ENCODE results near the gene MAGEB3. TPM values are rescaled to one million over a fixed set of nuclear protein-coding genes. Genes with fewer than 3 reads are reported as not detected.

The MAGEB3 gene
- total RNA-seq, 2 donors from 2014 or later = not detected

GRCh38 chrX:30196322-30196721 is 34.1 kb upstream of the MAGEB3 start:
- Histone ChIP-seq H3K27me3 (replicated peaks; ENCODE audit: insufficient read depth) (no peaks in the 10 kb centered on the region), H3K4me1 (ENCODE audit: control insufficient read depth in 1 of 2, low read depth in 2 of 2) (no peaks in the 10 kb centered on the region), H3K9me3 (no peaks in the 10 kb centered on the region), H3K27ac (no peak overlapping the region), H3K4me3 (no peak overlapping the region), H3K36me3 (no peaks in the 10 kb centered on the region)
- DNase-seq (ENCODE audit: low spot score) = no peak
- ATAC-seq (ENCODE audit: insufficient number of reproducible peaks, low FRiP score, low read depth) = no peak
- TF ChIP-seq CTCF (IDR thresholded peaks at IDR 0.05) = no peak

GRCh38 chrX:30212172-30212571 is 18.3 kb upstream of the MAGEB3 start:
- TF ChIP-seq CTCF (IDR thresholded peaks at IDR 0.05) = no peak
- no peak for DNase-seq (ENCODE audit: low spot score)
- H3K4me1 ChIP-seq (ENCODE audit: control insufficient read depth in 1 of 2, low read depth in 2 of 2) = no peaks in the 10 kb centered on the region
- H3K36me3 ChIP-seq = no peaks in the 10 kb centered on the region
- no peaks in the 10 kb centered on the region for H3K9me3 ChIP-seq
- no peak for ATAC-seq (ENCODE audit: insufficient number of reproducible peaks, low FRiP score, low read depth)
- H3K4me3 ChIP-seq = no peak overlapping the region
- no peaks in the 10 kb centered on the region for H3K27me3 ChIP-seq (replicated peaks; ENCODE audit: insufficient read depth)
- no peak overlapping the region for H3K27ac ChIP-seq

GRCh38 chrX:30215357-30215843 is 15.1 kb upstream of the MAGEB3 start, which contains the start of gene MAGEB2:
Gene MAGEB2 (plus strand): TSS chrX:30215563. CDS start chrX:30218581, 3,018 bp downstream.
- ATAC-seq (ENCODE audit: insufficient number of reproducible peaks, low FRiP score, low read depth) (no peak), DNase-seq (ENCODE audit: low spot score) (no peak)
- no peak for TF ChIP-seq CTCF (IDR thresholded peaks at IDR 0.05)
- Histone ChIP-seq H3K9me3 (no peaks in the 10 kb centered on the region), H3K4me3 (no peak within 1 kb of the TSS), H3K27ac (no peak within 1 kb of the TSS), H3K4me1 (ENCODE audit: control insufficient read depth in 1 of 2, low read depth in 2 of 2) (no peaks in the 10 kb centered on the region), H3K27me3 (replicated peaks; ENCODE audit: insufficient read depth) (no peaks in the 10 kb centered on the region), H3K36me3 (no peaks in the 10 kb centered on the region)

GRCh38 chrX:30217465-30217864 is 13.0 kb upstream of the MAGEB3 start:
- no peaks in the 10 kb centered on the region for H3K36me3 ChIP-seq
- TF ChIP-seq CTCF (IDR thresholded peaks at IDR 0.05) = no peak
- no peak overlapping the region for H3K27ac ChIP-seq
- no peaks in the 10 kb centered on the region for H3K27me3 ChIP-seq (replicated peaks; ENCODE audit: insufficient read depth)
- H3K9me3 ChIP-seq = no peaks in the 10 kb centered on the region
- no peaks in the 10 kb centered on the region for H3K4me1 ChIP-seq (ENCODE audit: control insufficient read depth in 1 of 2, low read depth in 2 of 2)
- ATAC-seq (ENCODE audit: insufficient number of reproducible peaks, low FRiP score, low read depth) (no peak), DNase-seq (ENCODE audit: low spot score) (no peak)
- no peak overlapping the region for H3K4me3 ChIP-seq

GRCh38 chrX:30219372-30219771 is 11.1 kb upstream of the MAGEB3 start:
- no peak for TF ChIP-seq CTCF (IDR thresholded peaks at IDR 0.05)

More at GRCh38 chrX:30219372-30219771, 11.1 kb upstream of the MAGEB3 start:
- Histone ChIP-seq H3K4me1 (ENCODE audit: control insufficient read depth in 1 of 2, low read depth in 2 of 2) (no peaks in the 10 kb centered on the region), H3K27me3 (replicated peaks; ENCODE audit: insufficient read depth) (no peaks in the 10 kb centered on the region), H3K36me3 (no peaks in the 10 kb centered on the region), H3K27ac (no peak overlapping the region), H3K9me3 (no peaks in the 10 kb centered on the region), H3K4me3 (no peak overlapping the region)
- ATAC-seq (ENCODE audit: insufficient number of reproducible peaks, low FRiP score, low read depth) (no peak), DNase-seq (ENCODE audit: low spot score) (no peak)

All from thoracic aorta (tissue), 2 donors.